ENCODE results near the gene CRTC3. TPM values are rescaled to one million over a fixed set of nuclear protein-coding genes. Genes with fewer than 3 reads are reported as not detected.

CRTC3 gene
- total RNA-seq, 2 experiments from 2014 or later, result 90.7 to 92.4 TPM

DNA sequence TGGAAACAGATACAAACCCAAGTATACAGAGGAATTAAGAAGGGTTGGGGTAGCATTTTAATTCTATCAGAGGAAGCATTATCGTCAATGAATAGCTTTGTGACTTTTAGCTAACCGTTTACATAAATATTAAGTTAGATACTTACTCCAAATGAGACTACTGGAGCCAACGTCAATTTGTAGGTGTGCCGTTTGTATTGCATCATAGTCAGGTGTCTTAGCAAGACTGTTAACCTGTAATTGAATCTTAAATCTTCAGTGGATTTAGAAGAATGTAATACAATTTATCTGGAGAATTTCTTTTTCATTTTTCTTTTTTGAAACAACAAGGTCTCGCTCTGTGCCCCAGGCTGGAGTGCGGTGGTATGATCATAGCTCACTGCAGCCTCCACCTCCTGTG is 55.1 kb downstream of the CRTC3 start:
- peaks cover 12% of the 10 kb centered on the region for H3K36me3 ChIP-seq (ENCODE audit: insufficient read depth, low read length)
- peak overlapping the region; percentile 89 for H3K27ac Mint-ChIP-seq
- no peaks in the 10 kb centered on the region for H3K9me3 Mint-ChIP-seq
- no peak for DNase-seq
- intact Hi-C loops (cut with DNase I, micrococcal nuclease), result no loop called here
- no peaks in the 10 kb centered on the region for H3K9me3 ChIP-seq (ENCODE audit: control insufficient read depth in 1 of 2, insufficient read depth in 1 of 2, low read length in 2 of 2)
- no peak overlapping the region for H3K4me3 ChIP-seq (ENCODE audit: low read length)
- no peaks in the 10 kb centered on the region for H3K27me3 Mint-ChIP-seq
- H3K4me3 Mint-ChIP-seq, result no peak overlapping the region
- no peak for TF ChIP-seq CTCF (IDR thresholded peaks at IDR 0.05)
- no peak overlapping the region for H3K27ac ChIP-seq (ENCODE audit: low read depth in 1 of 2, low read length in 2 of 2)
- H3K4me1 ChIP-seq (ENCODE audit: insufficient read depth, low read length), result peaks cover 57% of the 10 kb centered on the region
- CTCF ChIA-PET, result interaction anchor here (1.5 kb wide), 1 partner anchor 102 kb away, joined by 4 read pairs; no protein-coding TSS in a partner anchor
- POLR2A ChIA-PET, result interaction anchor here (0.6 to 4.0 kb wide), 8 partner anchors 10 to 347 kb away, joined by 3 to 10 read pairs (median 4); partner anchors contain the start of gene CRTC3
- ATAC-seq (ENCODE audit: poor library complexity), result no peak
- H3K4me1 Mint-ChIP-seq (ENCODE audit: low read depth), result peaks cover 61% of the 10 kb centered on the region
- H3K36me3 Mint-ChIP-seq (ENCODE audit: low read depth), result peaks cover 52% of the 10 kb centered on the region
- no peaks in the 10 kb centered on the region for H3K27me3 ChIP-seq (ENCODE audit: control insufficient read depth in 1 of 2, insufficient read depth in 2 of 2, low read length in 2 of 2)

- H3K4me3 ChIP-seq (ENCODE audit: low read length), result no peak overlapping the region
- POLR2A ChIA-PET, result interaction anchor here (1.5 to 4.0 kb wide), 5 partner anchors 9 to 197 kb away, joined by 3 to 10 read pairs (median 6); partner anchors contain the start of gene CRTC3
- Mint-ChIP-seq H3K4me1 (ENCODE audit: low read depth) (peaks cover 66% of the 10 kb centered on the region), H3K9me3 (no peaks in the 10 kb centered on the region), H3K4me3 (no peak overlapping the region), H3K36me3 (ENCODE audit: low read depth) (peaks cover 57% of the 10 kb centered on the region), H3K27ac (no peak overlapping the region), H3K27me3 (no peaks in the 10 kb centered on the region)
- H3K27ac ChIP-seq (ENCODE audit: low read depth in 1 of 2, low read length in 2 of 2), result no peak overlapping the region
- CTCF ChIA-PET, result interaction anchor here (1.0 to 1.8 kb wide), 3 partner anchors 12 to 103 kb away, joined by 4 to 5 read pairs (median 4); no protein-coding TSS in a partner anchor
- DNase-seq (no peak), ATAC-seq (ENCODE audit: poor library complexity) (no peak)
- peaks cover 15% of the 10 kb centered on the region for H3K36me3 ChIP-seq (ENCODE audit: insufficient read depth, low read length)
- H3K4me1 ChIP-seq (ENCODE audit: insufficient read depth, low read length), result peaks cover 54% of the 10 kb centered on the region
- intact Hi-C loops (cut with DNase I, micrococcal nuclease), result no loop called here
- TF ChIP-seq CTCF (IDR thresholded peaks at IDR 0.05), result no peak
- H3K27me3 ChIP-seq (ENCODE audit: control insufficient read depth in 1 of 2, insufficient read depth in 2 of 2, low read length in 2 of 2), result no peaks in the 10 kb centered on the region
- no peaks in the 10 kb centered on the region for H3K9me3 ChIP-seq (ENCODE audit: control insufficient read depth in 1 of 2, insufficient read depth in 1 of 2, low read length in 2 of 2)
Observed at GRCh38 chr15:90585863-90586262, 56.1 kb downstream of the CRTC3 start.

GRCh38 chr15:90586948-90587347 is 57.2 kb downstream of the CRTC3 start:
- Histone ChIP-seq H3K36me3 (ENCODE audit: insufficient read depth, low read length) (peaks cover 17% of the 10 kb centered on the region), H3K27ac (ENCODE audit: low read depth in 1 of 2, low read length in 2 of 2) (no peak overlapping the region), H3K27me3 (ENCODE audit: control insufficient read depth in 1 of 2, insufficient read depth in 2 of 2, low read length in 2 of 2) (no peaks in the 10 kb centered on the region), H3K9me3 (ENCODE audit: control insufficient read depth in 1 of 2, insufficient read depth in 1 of 2, low read length in 2 of 2) (no peaks in the 10 kb centered on the region), H3K4me3 (ENCODE audit: low read length) (no peak overlapping the region), H3K4me1 (ENCODE audit: insufficient read depth, low read length) (peaks cover 52% of the 10 kb centered on the region)
- Mint-ChIP-seq H3K27me3 (no peaks in the 10 kb centered on the region), H3K4me1 (ENCODE audit: low read depth) (peaks cover 59% of the 10 kb centered on the region), H3K27ac (no peak overlapping the region), H3K36me3 (ENCODE audit: low read depth) (peaks cover 57% of the 10 kb centered on the region), H3K9me3 (no peaks in the 10 kb centered on the region), H3K4me3 (no peak overlapping the region)
- ChIA-PET CTCF (interaction anchor here (1.0 to 1.8 kb wide), 2 partner anchors 11 to 20 kb away, joined by 3 to 5 read pairs; no protein-coding TSS in a partner anchor), POLR2A (interaction anchor here (1.4 to 4.0 kb wide), 4 partner anchors 25 to 198 kb away, joined by 3 to 10 read pairs (median 6); partner anchors contain the start of gene CRTC3)
- ATAC-seq (ENCODE audit: poor library complexity) (no peak), DNase-seq (no peak)
- intact Hi-C loops (cut with DNase I, micrococcal nuclease), result no loop called here
- no peak for TF ChIP-seq CTCF (IDR thresholded peaks at IDR 0.05)

Data from CD4-positive, alpha-beta T cell (primary cell).